Stimulated activated CD4-positive, alpha-beta T cell treated with anti-CD3 and anti-CD28 coated beads, TNF-alpha, amount 100 ng/mL, for 1 hour (primary cell): ENCODE results near the gene TIGAR.

Experiments used
- DNase-seq, 3 donors: peaks; one replicate each; pipeline ENCODE4 v3.0.0-alpha.2; 2020; ENCODE audit warnings: low read depth in 3 of 3, low spot score in 1 of 3

Gene TIGAR

GRCh38 chr12:4370265-4370664, 49.3 kb downstream of the TIGAR start:
- no peak for DNase-seq

- no peak for DNase-seq
Observed at GRCh38 chr12:4372653-4373052, 51.6 kb downstream of the TIGAR start.

- DNase-seq = no peak
Observed at GRCh38 chr12:4375449-4375848, 54.4 kb downstream of the TIGAR start.

GRCh38 chr12:4378772-4379171, 57.8 kb downstream of the TIGAR start:
- DNase-seq = no peak

GRCh38 chr12:4379405-4379804, 58.4 kb downstream of the TIGAR start, which contains the start of gene FGF23:
TSS of gene FGF23 (minus strand) at chr12:4379712. CDS start at chr12:4379582, 130 bp downstream.
- no peak for DNase-seq

- no peak for DNase-seq
Observed at GRCh38 chr12:4380332-4380731, 59.3 kb downstream of the TIGAR start.

GRCh38 chr12:4383304-4383865, 62.4 kb downstream of the TIGAR start:
- no peak for DNase-seq

- DNase-seq = no peak
Observed at GRCh38 chr12:4386801-4387200, 65.8 kb downstream of the TIGAR start.

GRCh38 chr12:4387607-4388006, 66.6 kb downstream of the TIGAR start:
- DNase-seq = no peak

- no peak for DNase-seq
Observed at GRCh38 chr12:4388032-4388431, 67.0 kb downstream of the TIGAR start.

- no peak for DNase-seq
Observed at GRCh38 chr12:4388662-4389061, 67.6 kb downstream of the TIGAR start.

GRCh38 chr12:4392223-4392742, 71.3 kb downstream of the TIGAR start:
- DNase-seq = no peak

GRCh38 chr12:4393211-4393610, 72.2 kb downstream of the TIGAR start:
- no peak for DNase-seq

GRCh38 chr12:4395818-4396217, 74.8 kb downstream of the TIGAR start:
- DNase-seq = no peak

- DNase-seq = no peak
Observed at GRCh38 chr12:4401117-4401516, 80.1 kb downstream of the TIGAR start.

- no peak for DNase-seq
Observed at GRCh38 chr12:4402996-4403395, 82.0 kb downstream of the TIGAR start.
